ENCODE measurements around the gene MEIOB. TPM values are rescaled to one million over a fixed set of nuclear protein-coding genes. Genes with fewer than 3 reads are reported as not detected.

MEIOB gene
- total RNA-seq, 1 donor: not detected

DNA sequence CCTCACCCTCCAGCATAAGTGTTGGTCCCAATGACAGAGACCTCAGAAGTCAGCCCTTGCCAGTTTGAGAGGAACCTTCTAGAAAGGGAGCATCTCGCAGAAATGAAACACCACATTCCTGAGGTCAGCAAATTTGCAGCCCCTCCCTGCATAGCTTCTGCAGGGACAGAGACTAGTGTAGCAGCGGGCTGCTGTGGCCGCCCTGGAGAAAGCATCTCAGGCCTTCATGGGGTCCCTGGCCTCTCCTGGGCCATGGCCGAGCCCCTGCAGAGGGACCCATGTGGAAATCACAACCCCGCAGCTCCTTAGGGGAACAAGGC, 34.8 kb upstream of the MEIOB start:
- H3K4me3 ChIP-seq (ENCODE audit: low read depth, low read length): no peak overlapping the region
- TF ChIP-seq, protein P1, sequence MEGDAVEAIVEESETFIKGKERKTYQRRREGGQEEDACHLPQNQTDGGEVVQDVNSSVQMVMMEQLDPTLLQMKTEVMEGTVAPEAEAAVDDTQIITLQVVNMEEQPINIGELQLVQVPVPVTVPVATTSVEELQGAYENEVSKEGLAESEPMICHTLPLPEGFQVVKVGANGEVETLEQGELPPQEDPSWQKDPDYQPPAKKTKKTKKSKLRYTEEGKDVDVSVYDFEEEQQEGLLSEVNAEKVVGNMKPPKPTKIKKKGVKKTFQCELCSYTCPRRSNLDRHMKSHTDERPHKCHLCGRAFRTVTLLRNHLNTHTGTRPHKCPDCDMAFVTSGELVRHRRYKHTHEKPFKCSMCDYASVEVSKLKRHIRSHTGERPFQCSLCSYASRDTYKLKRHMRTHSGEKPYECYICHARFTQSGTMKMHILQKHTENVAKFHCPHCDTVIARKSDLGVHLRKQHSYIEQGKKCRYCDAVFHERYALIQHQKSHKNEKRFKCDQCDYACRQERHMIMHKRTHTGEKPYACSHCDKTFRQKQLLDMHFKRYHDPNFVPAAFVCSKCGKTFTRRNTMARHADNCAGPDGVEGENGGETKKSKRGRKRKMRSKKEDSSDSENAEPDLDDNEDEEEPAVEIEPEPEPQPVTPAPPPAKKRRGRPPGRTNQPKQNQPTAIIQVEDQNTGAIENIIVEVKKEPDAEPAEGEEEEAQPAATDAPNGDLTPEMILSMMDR (IDR thresholded peaks at IDR 0.05; ENCODE audit: insufficient read depth, low read depth, low read length): no peak
- DNase-seq (ENCODE audit: low read depth): no peak

DNA sequence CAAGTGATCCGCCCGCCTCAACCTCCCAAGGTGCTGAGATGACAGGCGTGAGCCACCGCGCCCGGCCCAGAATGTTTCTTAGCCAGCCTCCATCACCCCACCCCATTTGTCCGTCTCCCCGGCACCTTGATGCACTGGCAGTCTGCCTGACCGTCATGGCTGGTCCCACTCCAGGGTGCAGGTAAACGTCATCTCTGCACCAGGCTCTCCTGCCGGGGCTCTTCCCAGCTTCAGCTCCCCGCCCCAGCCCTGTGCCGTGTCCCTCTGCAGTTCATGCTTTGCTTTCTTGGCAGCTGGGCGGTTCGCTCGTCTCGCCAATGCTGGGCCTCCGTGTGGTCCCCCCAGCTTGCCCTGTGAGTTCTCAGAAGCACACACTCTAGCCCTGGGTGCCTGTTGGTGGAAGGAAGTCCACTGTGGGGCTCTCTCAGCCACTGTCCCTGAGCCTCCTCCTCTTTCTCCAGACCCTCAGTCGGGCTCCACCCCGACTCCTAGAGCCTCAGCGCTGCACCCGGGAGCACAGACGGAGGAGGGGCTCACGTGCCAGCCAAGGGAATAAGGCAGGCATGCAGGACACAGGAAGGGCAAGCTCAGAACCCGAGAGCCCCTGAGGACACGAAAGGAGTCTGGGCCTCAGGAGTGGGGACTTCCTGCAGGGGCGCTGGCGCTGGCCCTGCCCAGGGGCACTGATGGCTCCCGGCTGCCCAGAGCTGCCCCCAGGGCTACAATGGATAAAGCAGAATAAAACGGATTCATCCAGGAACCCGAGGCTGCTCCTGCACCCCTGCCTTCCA, 34.3 kb upstream of the MEIOB start:
- no peak overlapping the region for H3K4me3 ChIP-seq (ENCODE audit: low read depth, low read length)
- no peak for DNase-seq (ENCODE audit: low read depth)
- TF ChIP-seq, protein P1 (IDR thresholded peaks at IDR 0.05; ENCODE audit: insufficient read depth, low read depth, low read length): no peak

DNA sequence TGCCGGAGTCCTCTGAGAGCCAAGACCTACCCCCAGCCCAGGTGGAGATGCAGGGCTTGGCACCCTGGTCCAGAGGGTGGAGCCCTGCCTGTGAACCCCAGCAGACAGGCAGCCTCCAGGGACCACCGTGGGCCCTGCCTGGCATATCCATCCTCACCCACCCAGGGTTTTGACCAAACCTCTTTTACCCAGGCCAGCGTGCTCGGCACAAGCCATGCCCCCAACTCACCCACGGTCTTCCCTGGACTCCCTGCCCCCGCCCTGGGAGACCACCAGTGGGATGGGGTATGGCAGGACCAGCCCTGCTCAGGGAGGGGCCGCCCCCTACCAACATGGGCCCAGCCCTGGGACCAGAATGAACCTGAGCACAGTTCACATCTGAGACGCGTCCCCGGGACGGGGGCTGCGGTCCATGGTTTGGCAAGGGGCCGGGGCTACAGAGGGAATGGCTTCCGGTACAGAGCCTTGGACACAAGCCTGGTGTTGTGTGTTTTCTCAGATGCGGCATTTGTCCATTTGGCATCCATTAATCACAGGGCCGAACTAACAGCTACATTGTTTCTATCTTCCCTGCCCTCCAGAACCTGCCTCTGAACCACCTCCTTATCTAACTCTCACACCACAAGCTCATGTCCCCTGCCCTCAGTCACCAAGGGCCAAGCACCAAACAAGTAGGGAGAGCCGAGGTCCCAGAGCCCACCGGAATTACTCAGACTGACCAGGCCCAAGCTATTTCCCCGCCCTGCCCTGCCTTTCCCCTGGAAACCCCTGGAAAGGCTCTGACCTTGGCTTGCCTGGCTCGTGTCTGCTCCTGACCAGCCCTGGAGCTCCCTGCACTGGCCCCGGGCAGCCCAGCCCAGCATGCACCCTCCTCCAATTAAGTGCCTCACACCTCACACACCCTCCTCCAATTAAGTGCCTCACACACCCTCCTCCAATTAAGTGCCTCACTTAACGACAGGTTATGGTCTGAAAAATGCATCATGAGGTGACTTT, 32.2 kb upstream of the MEIOB start:
- TF ChIP-seq, protein P1 (IDR thresholded peaks at IDR 0.05; ENCODE audit: insufficient read depth, low read depth, low read length): no peak
- DNase-seq (ENCODE audit: low read depth): no peak
- no peak overlapping the region for H3K4me3 ChIP-seq (ENCODE audit: low read depth, low read length)

DNA sequence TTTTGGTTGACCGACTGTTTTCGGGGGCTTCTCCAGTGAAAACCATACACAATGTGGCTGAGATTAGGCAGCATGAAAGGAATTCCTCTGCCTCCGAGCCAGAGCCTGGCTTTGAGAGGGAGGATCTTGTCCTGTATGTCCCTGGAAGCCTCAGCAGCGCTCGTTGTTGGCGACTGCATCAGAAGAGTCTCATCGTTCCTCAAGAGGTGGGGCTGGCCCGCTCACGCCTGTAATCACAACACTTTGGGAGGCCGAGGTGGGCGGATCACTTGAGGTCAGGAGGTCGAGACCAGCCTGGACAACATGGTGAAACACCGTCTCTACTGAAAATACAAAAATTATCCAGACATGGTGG, 31.2 kb upstream of the MEIOB start:
- TF ChIP-seq, protein P1 (IDR thresholded peaks at IDR 0.05; ENCODE audit: insufficient read depth, low read depth, low read length): no peak
- no peak overlapping the region for H3K4me3 ChIP-seq (ENCODE audit: low read depth, low read length)
- no peak for DNase-seq (ENCODE audit: low read depth)

DNA sequence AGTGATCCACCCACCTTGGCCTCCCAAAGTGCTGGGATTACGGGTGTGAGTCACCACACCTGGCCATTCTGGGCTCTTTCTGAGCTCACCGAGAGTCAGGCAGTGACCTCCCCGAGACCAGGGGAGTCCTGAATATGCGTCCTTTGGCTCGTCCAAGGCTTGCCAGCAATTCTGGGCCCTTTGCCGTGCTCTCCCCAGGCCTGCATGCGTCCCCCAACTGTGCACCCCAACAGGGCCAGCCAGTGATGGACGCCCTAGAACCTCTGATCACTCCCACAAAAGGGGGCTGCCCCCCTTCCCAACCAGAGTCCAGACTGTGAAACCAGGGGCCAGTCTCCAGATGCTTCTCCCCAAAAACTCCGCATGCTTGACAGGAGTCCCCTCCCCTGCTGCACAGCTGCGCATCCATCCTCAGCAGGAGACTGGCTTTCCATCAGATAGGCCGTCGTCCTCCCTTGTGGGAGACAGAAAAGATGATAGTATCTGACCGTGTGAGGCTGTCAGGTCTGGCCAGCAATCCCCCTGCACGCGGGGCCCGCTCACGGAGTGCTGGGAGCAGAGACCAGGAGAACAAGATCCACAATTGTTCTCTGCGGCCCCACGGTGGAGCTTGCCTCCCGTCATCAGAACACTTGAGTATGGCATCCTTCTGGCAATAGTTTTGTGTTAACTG, 30.7 kb upstream of the MEIOB start:
- DNase-seq (ENCODE audit: low read depth): no peak
- no peak overlapping the region for H3K4me3 ChIP-seq (ENCODE audit: low read depth, low read length)
- TF ChIP-seq, protein P1 (IDR thresholded peaks at IDR 0.05; ENCODE audit: insufficient read depth, low read depth, low read length): no peak

DNA sequence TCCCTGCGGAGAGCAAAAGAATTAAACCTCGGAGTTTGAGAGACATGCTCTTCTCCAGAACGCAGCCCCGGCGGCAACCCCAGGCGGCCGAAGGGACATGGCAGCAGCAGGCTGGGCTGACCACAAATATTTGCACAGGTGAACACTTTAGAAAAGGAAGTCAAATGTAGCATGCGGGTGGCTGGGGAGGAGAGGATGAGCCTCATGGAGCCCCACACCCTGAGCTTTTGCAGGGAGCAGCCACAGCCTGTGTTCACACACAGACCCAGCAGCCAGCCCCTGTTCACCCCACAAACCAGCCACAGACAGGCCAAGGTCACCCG, 28.4 kb upstream of the MEIOB start:
- no peak overlapping the region for H3K4me3 ChIP-seq (ENCODE audit: low read depth, low read length)
- no peak for DNase-seq (ENCODE audit: low read depth)
- TF ChIP-seq, protein P1 (IDR thresholded peaks at IDR 0.05; ENCODE audit: insufficient read depth, low read depth, low read length): no peak

Data from fibroblast of villous mesenchyme (primary cell).